ENCODE results near the gene FETUB.

DNA sequence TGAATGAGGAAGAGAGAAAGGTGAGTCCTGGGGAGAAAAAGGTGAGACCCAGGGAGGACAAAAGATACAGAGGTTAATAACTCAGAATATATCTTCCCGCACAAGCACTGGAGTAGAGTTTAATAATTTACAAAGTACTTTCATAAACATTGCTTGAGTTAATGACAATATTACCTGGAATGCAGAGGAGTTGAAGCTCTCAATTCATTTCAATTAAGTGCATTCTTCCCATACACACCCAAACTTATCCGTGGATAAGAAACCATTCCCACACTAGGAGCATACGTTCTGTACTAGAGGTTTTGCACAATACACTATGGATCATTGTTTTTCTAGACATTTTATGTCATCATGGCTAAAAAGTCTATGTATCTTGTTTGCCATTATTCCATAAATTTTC, 53.6 kb downstream of the FETUB start:
- no peak for TF ChIP-seq POLR2A (IDR thresholded peaks at IDR 0.05)
- TF ChIP-seq, protein P1, sequence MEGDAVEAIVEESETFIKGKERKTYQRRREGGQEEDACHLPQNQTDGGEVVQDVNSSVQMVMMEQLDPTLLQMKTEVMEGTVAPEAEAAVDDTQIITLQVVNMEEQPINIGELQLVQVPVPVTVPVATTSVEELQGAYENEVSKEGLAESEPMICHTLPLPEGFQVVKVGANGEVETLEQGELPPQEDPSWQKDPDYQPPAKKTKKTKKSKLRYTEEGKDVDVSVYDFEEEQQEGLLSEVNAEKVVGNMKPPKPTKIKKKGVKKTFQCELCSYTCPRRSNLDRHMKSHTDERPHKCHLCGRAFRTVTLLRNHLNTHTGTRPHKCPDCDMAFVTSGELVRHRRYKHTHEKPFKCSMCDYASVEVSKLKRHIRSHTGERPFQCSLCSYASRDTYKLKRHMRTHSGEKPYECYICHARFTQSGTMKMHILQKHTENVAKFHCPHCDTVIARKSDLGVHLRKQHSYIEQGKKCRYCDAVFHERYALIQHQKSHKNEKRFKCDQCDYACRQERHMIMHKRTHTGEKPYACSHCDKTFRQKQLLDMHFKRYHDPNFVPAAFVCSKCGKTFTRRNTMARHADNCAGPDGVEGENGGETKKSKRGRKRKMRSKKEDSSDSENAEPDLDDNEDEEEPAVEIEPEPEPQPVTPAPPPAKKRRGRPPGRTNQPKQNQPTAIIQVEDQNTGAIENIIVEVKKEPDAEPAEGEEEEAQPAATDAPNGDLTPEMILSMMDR (IDR thresholded peaks at IDR 0.05): no peak

Measured in thyroid gland (tissue), 4 donors.